ENCODE data around the gene ELP1. TPM values are rescaled to one million over a fixed set of nuclear protein-coding genes. Genes with fewer than 3 reads are reported as not detected.
A peak's percentile ranks its signal among the peaks of the same experiment; 100 is the strongest.

Gene ELP1
- total RNA-seq (10 to 100 TPM; 11.0 to 17.2 (median 15.3) TPM), polyA plus RNA-seq (10 to 100 TPM in 1 of 3 donors, 1 to 10 TPM in 2; 3.9 to 10.7 (median 7.8) TPM)

GRCh38 chr9:108933718-108934322, at the start of gene ELP1:
TSS of gene ELP1 (minus strand) at chr9:108934124. CDS start at chr9:108931146, 2,978 bp downstream.
- Histone ChIP-seq H3K27me3 (no peaks in the 10 kb centered on the region), H3K4me1 (peaks cover 0 to 27% (median 21%) of the 10 kb centered on the region in 4 donors), H3K27ac (peak within 1 kb of the TSS; percentile 88 to 92 (median 90)), H3K4me3 (peak within 1 kb of the TSS; percentile 65 to 88 (median 72)), H3K9me3 (no peaks in the 10 kb centered on the region), H3K36me3 (peaks cover 0 to 17% (median 2%) of the 10 kb centered on the region in 4 donors)
- 0% methylated on average over 48 of the region's 48 CpGs for WGBS, 2 donors
- TF ChIP-seq POLR2AphosphoS5 (IDR thresholded peaks at IDR 0.05) (peak; percentile 77 to 86 (median 80)), EP300 (IDR thresholded peaks at IDR 0.05) (no peak), POLR2A (IDR thresholded peaks at IDR 0.05) (peak; percentile 18 to 48), CTCF (IDR thresholded peaks at IDR 0.05) (no peak)
- peak; percentile 96 for DNase-seq
- intact Hi-C loops (cut with DNase I) = loop anchor here (2.0 to 10.0 kb wide), 5 partner anchors 21 to 1449 kb away; partner anchors contain the start of genes CTNNAL1, KLF4 and TMEM245

GRCh38 chr9:108980893-108981292, 47.0 kb upstream of the ELP1 start:
- intact Hi-C loops (cut with DNase I) = no loop called here
- H3K4me3 ChIP-seq = no peak overlapping the region
- no peak for DNase-seq
- no peak overlapping the region for H3K27ac ChIP-seq
- no peaks in the 10 kb centered on the region for H3K27me3 ChIP-seq
- TF ChIP-seq EP300 (IDR thresholded peaks at IDR 0.05) (no peak), POLR2AphosphoS5 (IDR thresholded peaks at IDR 0.05) (no peak), POLR2A (IDR thresholded peaks at IDR 0.05) (no peak), CTCF (IDR thresholded peaks at IDR 0.05) (no peak)
- peaks cover 0 to 22% (median 17%) of the 10 kb centered on the region in 4 donors for H3K4me1 ChIP-seq
- H3K9me3 ChIP-seq = no peaks in the 10 kb centered on the region
- WGBS, 2 donors = 95 to 97% methylated on average over 2 of the region's 2 CpGs
- H3K36me3 ChIP-seq = peaks cover 0 to 26% (median 5%) of the 10 kb centered on the region in 4 donors

GRCh38 chr9:108978205-108978604, 44.3 kb upstream of the ELP1 start:
- Histone ChIP-seq H3K36me3 (peaks cover 0 to 17% (median 5%) of the 10 kb centered on the region in 4 donors), H3K9me3 (no peaks in the 10 kb centered on the region), H3K4me1 (peaks cover 0 to 39% (median 30%) of the 10 kb centered on the region in 4 donors), H3K4me3 (no peak overlapping the region), H3K27me3 (no peaks in the 10 kb centered on the region), H3K27ac (peak overlapping the region in 3 of 4 donors; percentile 13 to 74 (median 74))
- TF ChIP-seq CTCF (IDR thresholded peaks at IDR 0.05) (no peak), POLR2AphosphoS5 (IDR thresholded peaks at IDR 0.05) (peak in 3 of 4 donors; percentile 47 to 72 (median 70)), EP300 (IDR thresholded peaks at IDR 0.05) (no peak), POLR2A (IDR thresholded peaks at IDR 0.05) (no peak)
- WGBS, 2 donors = 64 to 78% methylated on average over 1 of the region's 1 CpG
- intact Hi-C loops (cut with DNase I) = no loop called here
- DNase-seq = no peak

- peaks cover 0 to 7% (median 0%) of the 10 kb centered on the region in 4 donors for H3K36me3 ChIP-seq
Observed at GRCh38 chr9:108973895-108974294, 40.0 kb upstream of the ELP1 start.

GRCh38 chr9:108972626-108973209, 38.8 kb upstream of the ELP1 start:
- 80 to 84% methylated on average over 2 of the region's 2 CpGs for WGBS, 2 donors
- no peaks in the 10 kb centered on the region for H3K27me3 ChIP-seq
- peak overlapping the region in 2 of 4 donors; percentile 28 to 54 for H3K27ac ChIP-seq
- H3K36me3 ChIP-seq = peaks cover 0 to 7% (median 0%) of the 10 kb centered on the region in 4 donors
- no peak overlapping the region for H3K4me3 ChIP-seq
- H3K4me1 ChIP-seq = peaks cover 0 to 42% (median 30%) of the 10 kb centered on the region in 4 donors
- no peaks in the 10 kb centered on the region for H3K9me3 ChIP-seq
- no peak for TF ChIP-seq POLR2AphosphoS5 (IDR thresholded peaks at IDR 0.05)
- TF ChIP-seq CTCF (IDR thresholded peaks at IDR 0.05) = no peak
- TF ChIP-seq POLR2A (IDR thresholded peaks at IDR 0.05) = no peak
- TF ChIP-seq EP300 (IDR thresholded peaks at IDR 0.05) = no peak
- intact Hi-C loops (cut with DNase I) = no loop called here
- DNase-seq = no peak

More at GRCh38 chr9:108973895-108974294, 40.0 kb upstream of the ELP1 start:
- WGBS, 2 donors = 86 to 87% methylated on average over 5 of the region's 5 CpGs
- intact Hi-C loops (cut with DNase I) = no loop called here
- Histone ChIP-seq H3K4me1 (peaks cover 0 to 47% (median 40%) of the 10 kb centered on the region in 4 donors), H3K27me3 (no peaks in the 10 kb centered on the region), H3K9me3 (no peaks in the 10 kb centered on the region), H3K27ac (peak overlapping the region in 1 of 4 donors; percentile 54), H3K4me3 (no peak overlapping the region)
- no peak for DNase-seq
- TF ChIP-seq POLR2AphosphoS5 (IDR thresholded peaks at IDR 0.05) (peak in 1 of 4 donors; percentile 15), EP300 (IDR thresholded peaks at IDR 0.05) (no peak)

All from sigmoid colon (tissue), 7 donors.